Activated CD4-positive, CD25-positive, alpha-beta regulatory T cell treated with anti-CD3 and anti-CD28 coated beads, Interleukin-2, amount 50 U/mL, for 24 hours (primary cell): ENCODE results near the gene DUOXA1.
"Not testable (repeated sequence)": the region's sequence is repeated elsewhere in the genome, so short reads cannot be mapped to it uniquely, and the experiment has no call there.

Source experiments
- ATAC-seq, 2 donors: fragments of 150-1000 bp; cut with Tn5 transposase; one replicate each; pipeline ENCODE4 v1.10.0; 2021; ENCODE audit warnings: mild to moderate bottlenecking in 1 of 2, moderate library complexity in 1 of 2

DUOXA1 gene

DNA sequence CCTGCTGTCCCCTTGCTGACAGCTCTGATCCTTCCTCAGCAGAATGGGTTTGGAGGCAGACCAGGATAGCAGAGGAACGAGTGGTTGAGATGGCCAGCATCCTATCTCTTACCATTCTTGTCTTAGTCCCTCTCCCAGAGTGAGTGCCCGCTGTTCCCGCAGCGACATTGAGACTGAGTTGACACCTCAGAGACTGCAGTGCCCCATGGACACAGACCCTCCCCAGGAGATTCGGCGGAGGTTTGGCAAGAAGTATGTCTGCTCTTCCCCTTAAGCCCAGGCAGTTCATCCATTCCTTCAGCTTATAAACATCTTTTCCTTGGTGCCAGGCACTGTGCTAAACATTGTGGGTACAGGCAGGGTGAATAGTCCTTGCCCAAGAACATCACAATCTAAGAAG, 21.3 kb upstream of the DUOXA1 start:
- no peak for ATAC-seq

- no peak for ATAC-seq
These were observed 20.8 kb upstream of the DUOXA1 start for GRCh38 chr15:45150481-45150880.

- no peak for ATAC-seq
These were observed 19.4 kb upstream of the DUOXA1 start for GRCh38 chr15:45149060-45149459.

GRCh38 chr15:45148076-45149059, 18.7 kb upstream of the DUOXA1 start:
- ATAC-seq, result no peak

DNA sequence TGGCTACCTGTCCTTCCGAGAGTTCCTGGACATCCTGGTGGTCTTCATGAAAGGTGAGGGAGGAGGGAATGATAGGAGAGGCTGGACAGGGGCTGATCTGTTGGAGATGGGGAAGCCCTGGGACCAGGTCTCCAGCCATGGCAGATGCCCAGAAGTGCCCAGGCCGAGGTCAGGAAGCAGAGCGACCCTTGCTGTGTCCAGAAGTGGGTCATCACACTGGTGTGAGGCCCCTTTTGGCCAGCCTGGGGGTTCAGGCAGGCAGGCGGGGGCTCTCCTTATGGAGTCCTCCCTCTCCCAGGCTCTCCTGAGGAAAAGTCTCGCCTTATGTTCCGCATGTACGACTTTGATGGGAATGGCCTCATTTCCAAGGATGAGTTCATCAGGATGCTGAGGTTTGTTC, 17.9 kb upstream of the DUOXA1 start:
- ATAC-seq, result no peak

DNA sequence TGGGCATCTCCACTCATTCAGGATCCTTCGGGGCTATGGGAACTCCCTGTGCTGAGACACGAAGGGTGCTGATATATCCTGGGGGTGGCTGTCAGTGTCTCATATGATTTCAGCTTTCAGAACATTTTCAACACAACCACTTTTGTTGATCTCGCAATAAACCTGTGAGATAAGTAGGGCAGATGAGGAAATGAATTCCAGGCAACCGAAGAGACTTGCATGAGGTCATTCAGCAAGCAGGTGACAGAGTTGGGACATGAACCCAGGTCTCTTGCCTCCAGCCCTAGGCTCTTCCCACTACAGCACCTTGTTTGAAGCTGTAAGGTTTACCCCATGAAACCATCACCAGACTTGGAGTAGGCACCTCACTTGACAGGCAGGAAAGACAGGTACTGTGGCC, 16.7 kb upstream of the DUOXA1 start:
- ATAC-seq, result no peak

- ATAC-seq, result no peak
These were observed 15.1 kb upstream of the DUOXA1 start for GRCh38 chr15:45144775-45145174.

- ATAC-seq, result no peak
These were observed 14.3 kb upstream of the DUOXA1 start for GRCh38 chr15:45143946-45144345.

DNA sequence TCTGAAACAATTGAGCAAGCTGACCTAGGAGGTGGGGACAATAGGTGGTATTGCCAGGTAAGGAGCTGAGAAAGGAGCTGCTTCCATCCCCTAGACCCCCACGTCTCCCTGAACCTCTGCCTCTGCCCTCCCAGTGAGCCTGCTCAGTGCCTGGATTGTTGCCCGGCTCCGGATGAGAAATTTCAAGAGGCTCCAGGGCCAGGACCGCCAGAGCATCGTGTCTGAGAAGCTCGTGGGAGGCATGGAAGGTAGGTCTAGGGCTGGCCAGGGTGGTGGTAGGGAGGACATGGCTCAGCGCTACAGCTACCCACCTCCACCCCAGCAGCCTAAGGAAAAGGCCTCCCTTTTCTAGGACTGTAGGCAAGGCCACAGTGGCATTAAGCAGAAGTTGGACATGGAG, 13.4 kb upstream of the DUOXA1 start:
- ATAC-seq, result no peak

DNA sequence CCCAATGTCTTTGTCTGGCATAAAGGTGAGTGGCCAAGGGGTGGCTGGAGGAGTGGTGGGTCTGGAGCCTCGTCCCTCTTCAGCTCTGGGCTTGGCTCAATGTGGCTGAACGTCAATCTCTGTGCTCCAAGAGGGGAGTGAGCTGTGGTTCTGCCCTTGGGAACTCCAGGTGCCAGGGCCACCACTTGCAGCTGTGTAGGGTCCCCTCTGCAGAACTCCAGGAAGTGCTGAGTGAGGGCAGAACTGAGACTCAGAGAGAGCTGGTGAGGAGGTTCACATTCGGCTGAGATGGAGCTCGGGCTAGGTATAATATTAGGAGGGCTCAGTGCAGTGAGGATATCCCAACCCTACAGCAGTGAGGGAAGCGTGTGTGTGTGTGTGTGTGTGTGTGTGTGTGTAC, 11.7 kb upstream of the DUOXA1 start:
- no peak for ATAC-seq

DNA sequence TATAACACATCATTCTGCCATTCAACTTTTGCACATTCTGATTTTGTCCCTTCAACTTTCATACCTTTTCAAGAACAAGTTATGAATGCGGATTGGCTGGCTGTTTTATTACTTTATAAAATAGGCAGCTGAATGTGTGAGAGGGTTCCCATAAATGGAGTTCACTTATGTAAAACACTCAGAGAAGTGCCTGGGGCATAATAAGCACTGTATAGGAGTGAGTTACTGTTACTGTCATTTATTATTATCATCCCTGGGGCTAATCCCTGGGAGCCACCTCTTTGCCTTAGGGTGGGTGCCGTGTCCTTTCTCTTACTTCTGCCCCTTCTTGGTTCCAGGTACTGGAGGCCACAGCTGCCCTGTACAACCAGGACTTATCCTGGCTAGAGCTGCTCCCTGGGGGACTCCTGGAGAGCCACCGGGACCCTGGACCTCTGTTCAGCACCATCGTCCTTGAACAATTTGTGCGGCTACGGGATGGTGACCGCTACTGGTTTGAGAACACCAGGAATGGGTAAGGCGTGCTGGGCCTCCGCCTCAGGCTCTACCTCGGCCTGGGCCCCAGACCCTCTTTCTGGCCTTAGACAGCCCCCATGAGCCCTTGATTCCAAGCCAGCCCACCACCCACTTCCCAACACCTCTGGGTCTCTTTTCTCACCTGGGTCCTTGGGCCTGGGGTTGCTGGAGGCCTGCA, 11.0 kb upstream of the DUOXA1 start:
- no peak for ATAC-seq

DNA sequence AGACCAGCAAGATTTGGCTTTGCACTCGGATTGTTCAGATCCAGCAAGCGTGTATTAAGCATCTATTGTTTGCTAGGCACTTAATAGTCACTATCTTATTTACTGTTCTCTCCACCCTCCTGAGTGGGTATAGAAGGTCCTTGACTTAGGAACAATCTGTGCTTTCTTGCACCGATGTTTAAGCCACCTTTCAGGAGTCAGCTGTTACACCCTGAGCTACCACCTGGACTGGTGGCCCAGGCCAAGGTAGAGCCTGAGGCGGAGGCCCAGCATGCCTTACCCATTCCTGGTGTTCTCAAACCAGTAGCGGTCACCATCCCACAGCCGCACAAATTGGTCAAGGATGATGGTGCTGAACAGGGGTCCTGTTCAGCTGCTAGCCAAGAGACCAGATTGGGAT, 10.1 kb upstream of the DUOXA1 start:
- no peak for ATAC-seq

DNA sequence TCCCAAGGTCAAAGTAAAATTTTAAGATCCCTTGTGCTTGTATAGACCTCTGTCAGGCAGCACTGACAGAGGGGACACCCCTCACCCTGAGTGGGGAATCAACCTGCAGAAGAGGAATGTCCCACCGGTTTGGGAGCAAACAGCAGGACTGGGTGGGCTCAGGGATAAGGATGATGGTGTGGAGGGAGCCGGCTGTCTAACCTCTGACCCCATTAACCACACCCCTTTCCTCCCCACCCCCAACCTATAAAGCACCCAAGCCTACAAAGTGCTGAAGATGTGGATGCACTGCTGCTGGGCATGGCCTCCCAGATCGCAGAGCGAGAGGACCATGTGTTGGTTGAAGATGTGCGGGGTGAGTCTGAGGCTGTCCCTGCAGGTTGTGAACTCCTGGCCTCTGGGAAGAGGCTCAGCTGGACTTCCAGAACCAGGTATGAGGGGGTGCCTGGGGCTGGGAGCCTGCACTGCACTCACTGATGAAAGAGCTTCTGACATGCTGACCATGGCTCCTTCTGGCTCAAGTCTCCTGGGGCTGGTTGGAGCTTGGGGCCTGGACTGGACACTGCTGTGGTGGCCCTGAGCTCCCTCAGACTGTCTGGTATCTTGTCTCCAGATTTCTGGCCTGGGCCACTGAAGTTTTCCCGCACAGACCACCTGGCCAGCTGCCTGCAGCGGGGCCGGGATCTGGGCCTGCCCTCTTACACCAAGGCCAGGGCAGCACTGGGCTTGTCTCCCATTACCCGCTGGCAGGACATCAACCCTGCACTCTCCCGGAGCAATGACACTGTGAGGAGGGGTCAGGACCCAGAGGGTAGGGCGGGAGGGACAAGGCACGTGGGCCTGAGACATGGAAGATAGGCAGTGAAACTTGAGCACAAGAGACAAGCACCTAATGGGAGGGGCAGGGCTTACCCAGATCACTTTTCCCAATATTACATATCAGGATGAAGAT, 9.4 kb upstream of the DUOXA1 start:
- no peak for ATAC-seq

- no peak for ATAC-seq
These were observed 8.0 kb upstream of the DUOXA1 start for GRCh38 chr15:45137703-45138102.

- no peak for ATAC-seq
These were observed 6.7 kb upstream of the DUOXA1 start for GRCh38 chr15:45136378-45136764.

GRCh38 chr15:45135705-45136377, 6.2 kb upstream of the DUOXA1 start:
- ATAC-seq, result not testable (repeated sequence)

DNA sequence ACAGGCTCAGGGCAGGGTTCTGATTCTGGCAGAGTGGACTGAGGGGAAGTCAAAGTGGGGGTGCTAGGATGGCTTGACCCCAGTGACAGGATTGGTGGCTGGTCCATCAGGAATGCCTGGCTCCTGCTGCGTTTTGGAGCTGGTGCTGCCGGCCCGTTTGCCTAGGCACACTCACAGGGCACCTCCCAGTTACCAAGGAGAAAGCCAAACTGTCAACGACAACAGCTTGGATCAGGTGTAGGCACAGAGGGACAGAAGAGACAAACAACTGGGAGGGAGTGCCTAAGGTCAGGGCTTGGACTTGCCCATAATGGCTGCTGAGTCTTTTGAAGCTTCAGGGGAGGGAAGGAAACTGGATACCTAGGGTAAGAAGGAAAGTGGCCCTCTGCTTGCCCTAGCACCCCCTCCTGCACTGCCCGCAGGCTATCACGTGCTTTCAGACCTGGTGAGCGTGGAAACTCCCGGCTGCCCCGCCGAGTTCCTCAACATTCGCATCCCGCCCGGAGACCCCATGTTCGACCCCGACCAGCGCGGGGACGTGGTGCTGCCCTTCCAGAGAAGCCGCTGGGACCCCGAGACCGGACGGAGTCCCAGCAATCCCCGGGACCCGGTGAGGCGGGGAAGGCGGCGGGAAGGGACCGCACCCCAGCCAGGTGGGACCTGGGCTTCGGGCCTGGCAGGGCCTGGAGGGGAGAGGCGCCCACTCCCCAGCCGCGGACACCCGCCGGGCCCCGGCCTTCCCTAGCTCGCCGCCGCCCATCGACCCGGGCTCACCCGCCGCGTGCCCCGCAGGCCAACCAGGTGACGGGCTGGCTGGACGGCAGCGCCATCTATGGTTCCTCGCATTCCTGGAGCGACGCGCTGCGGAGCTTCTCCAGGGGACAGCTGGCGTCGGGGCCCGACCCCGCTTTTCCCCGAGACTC, 5.3 kb upstream of the DUOXA1 start:
- ATAC-seq, result peak; percentile 31 to 38

- no peak for ATAC-seq
These were observed 4.4 kb upstream of the DUOXA1 start for GRCh38 chr15:45134046-45134445.

- no peak for ATAC-seq
These were observed 3.9 kb upstream of the DUOXA1 start for GRCh38 chr15:45133561-45133920.

DNA sequence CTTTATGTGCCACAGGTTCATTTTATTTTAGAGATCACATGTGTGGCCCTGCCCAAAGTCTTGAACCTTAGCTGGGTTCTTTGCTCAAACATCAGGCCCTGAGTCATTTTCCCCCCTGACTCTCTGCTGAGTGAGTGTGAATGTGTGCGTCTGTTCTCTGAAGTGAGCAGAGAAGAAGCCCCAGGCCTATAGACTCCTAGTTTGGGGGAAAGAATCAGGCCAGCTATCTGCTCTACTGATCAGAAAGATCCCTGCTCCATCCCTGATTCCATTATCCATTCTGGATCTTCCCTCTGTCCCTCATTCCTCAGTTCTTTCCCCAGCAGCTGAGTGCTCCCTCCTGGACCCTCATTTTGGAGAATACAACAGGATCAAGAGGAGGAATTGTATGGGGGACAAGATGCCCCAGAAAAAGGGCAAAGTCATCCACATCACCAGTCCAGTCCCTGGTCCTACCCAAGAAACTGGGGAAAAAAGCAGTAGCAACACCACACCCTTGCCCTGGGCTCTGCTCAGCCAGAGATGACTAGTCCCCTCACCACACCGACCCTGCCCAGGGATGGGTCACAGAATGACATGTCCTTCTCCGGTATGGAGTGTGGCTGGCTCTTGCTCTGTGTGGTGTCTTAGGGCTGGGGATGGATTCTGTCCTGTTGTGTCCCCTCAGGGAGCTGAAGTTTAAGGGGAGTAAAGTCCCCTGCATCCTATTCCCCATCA, 3.3 kb upstream of the DUOXA1 start:
- no peak for ATAC-seq

DNA sequence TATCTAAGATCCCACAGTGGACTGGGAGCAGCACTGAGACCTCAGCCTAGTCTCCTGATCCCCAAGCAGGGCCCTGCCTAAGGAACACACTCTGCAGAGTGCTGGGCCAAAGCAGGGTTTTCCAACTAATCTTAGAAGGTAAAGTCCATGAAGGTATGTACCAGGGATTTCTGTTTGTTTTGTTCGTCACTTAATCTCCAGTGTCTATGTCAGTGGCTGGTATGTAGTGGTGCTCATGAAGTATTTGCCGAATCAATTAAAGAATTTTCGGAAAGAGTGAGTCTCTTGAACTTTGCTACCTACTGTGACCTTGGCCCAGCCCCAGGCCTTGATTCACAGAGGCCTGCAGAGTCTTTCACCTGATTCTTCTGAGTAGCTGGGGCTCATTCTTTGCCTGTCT, 1.8 kb upstream of the DUOXA1 start:
- ATAC-seq, result no peak
